Measurements from ENCODE around the gene TFDP1. TPM values are rescaled to one million over a fixed set of nuclear protein-coding genes. Genes with fewer than 3 reads are reported as not detected.
A peak's percentile ranks its signal among the peaks of the same experiment; 100 is the strongest.
"Not testable (repeated sequence)": the region's sequence is repeated elsewhere in the genome, so short reads cannot be mapped to it uniquely, and the experiment has no call there.

Gene TFDP1
- polyA plus RNA-seq, 3 donors from 2014 or later: 25.2 to 39.3 (median 33.7) TPM

DNA sequence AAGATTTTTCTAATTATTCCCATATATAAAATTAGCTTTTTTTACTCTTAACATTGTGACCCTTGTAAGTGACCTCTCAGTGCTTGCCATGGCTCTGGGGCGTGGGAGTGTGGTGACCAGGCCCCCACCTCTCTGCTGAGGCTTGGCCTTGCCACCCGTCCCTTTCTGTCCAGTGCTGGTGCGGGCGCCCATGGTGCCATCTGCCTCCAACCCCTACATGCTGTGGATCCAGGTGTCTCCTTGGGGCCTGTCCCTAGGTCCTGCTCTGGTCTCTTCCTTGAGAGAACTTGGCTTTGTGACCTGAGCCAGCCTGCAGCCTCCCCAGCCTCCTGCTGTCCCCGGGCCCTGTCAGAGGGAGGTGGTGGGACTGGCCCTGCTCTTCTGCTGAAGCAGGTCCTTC lies 27.4 kb downstream of the TFDP1 start:
- Mint-ChIP-seq H3K27me3 (ENCODE audit: low read depth in 3 of 3) (peaks cover 0 to 16% (median 6%) of the 10 kb centered on the region in 3 donors), H3K36me3 (peaks cover 0 to 4% (median 0%) of the 10 kb centered on the region in 3 donors), H3K9me3 (peaks cover 0 to 2% (median 0%) of the 10 kb centered on the region in 6 donors), H3K27ac (peak overlapping the region in 3 of 6 donors; percentile 21 to 62 (median 44)), H3K4me3 (no peak overlapping the region), H3K4me1 (peaks cover 19 to 22% of the 10 kb centered on the region in 2 donors)
- DNase-seq: no peak

DNA sequence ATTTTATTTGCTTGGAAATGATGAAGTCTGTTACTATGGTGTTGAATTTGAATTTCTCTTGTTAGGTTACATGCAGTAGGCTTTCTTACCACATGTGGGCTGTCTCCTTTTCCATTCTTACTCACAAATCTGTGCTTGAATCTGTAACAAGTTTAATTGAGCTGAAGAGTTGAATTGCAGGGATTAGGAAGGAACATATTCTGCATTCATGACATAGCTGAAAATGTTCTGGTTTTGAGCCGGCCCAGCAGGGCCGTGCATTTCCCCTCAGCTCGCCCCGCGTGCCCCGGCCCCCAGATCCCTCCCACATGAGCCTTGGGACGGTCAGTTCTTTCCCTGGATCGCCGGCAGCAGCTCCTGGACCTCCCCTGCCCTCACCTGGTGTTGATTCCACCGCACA lies 28.1 kb downstream of the TFDP1 start:
- Mint-ChIP-seq H3K27ac (no peak overlapping the region), H3K9me3 (peaks cover 0 to 2% (median 0%) of the 10 kb centered on the region in 6 donors), H3K4me3 (no peak overlapping the region), H3K36me3 (peaks cover 0 to 4% (median 0%) of the 10 kb centered on the region in 3 donors), H3K4me1 (peaks cover 12 to 16% of the 10 kb centered on the region in 2 donors), H3K27me3 (ENCODE audit: low read depth in 3 of 3) (peaks cover 0 to 10% (median 2%) of the 10 kb centered on the region in 3 donors)
- no peak for DNase-seq

DNA sequence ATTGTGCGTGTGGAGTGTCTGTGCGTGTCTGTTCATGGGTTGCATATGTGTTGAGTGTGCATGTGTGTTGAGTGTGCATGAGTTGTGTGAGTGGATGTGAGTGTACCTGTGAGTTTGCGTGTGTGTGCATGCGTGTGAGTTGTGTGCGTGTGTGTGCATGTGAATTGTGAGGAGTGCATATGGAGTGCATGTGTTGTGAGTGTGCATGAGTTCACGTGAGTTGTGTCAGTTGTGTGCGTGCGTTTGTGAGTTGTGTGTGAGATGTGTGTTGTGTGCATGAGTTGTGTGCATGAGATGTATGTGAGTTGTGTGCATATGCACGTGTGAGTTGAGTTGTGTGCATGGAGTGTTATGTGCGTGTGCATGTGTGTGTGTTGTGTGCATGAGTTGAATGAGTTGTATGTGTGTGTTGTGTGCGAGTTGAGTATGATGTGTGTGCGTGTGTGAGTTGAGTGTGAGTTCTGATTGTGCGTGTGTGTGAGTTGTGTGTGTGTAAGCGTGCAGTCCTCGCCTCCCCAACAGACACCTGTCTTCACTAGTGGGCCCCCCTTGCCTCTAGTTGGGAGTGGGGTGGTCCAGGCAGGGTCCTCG lies 29.3 kb downstream of the TFDP1 start:
- H3K4me1 Mint-ChIP-seq: peaks cover 0 to 5% of the 10 kb centered on the region in 2 donors
- H3K36me3 Mint-ChIP-seq: peaks cover 0 to 4% (median 0%) of the 10 kb centered on the region in 3 donors
- H3K27me3 Mint-ChIP-seq (ENCODE audit: low read depth in 3 of 3): peaks cover 0 to 5% (median 2%) of the 10 kb centered on the region in 3 donors
- H3K9me3 Mint-ChIP-seq: peaks cover 0 to 2% (median 0%) of the 10 kb centered on the region in 6 donors
- H3K4me3 Mint-ChIP-seq: no peak overlapping the region
- DNase-seq: no peak
- H3K27ac Mint-ChIP-seq: no peak overlapping the region

DNA sequence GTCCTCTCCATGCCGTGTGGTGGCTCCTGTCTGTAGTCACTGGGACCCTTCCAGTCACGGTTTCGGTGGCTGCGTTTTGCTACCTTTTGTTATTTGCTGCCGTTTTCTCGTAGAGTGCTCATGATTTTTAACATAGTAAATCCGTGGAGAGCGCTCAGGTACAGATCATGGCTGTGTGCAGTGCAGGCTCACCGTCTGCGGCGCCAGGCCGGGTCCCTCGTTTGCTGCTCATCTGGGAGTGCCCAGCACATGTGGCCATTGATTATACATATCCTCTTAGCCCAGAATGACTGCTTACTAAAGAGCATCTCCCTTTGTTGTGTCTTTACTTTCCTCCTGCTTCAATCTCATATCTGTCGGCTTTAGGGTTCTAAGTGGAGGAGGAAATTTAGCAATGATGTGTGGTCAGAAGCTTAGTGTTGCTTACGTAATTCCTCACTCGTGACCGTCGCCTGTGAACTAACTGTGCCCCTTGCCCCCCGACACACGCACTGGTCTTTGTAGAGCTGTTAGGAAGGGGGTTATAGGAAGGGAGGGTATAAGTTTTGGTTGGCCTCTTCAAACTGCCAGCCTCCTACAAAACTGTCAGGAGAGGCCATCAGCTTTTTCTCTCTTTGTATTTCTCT lies 31.8 kb downstream of the TFDP1 start:
- Mint-ChIP-seq H3K4me3 (no peak overlapping the region), H3K27me3 (ENCODE audit: low read depth in 3 of 3) (peaks cover 0 to 3% (median 0%) of the 10 kb centered on the region in 3 donors), H3K4me1 (peaks cover 0 to 2% of the 10 kb centered on the region in 2 donors)

DNA sequence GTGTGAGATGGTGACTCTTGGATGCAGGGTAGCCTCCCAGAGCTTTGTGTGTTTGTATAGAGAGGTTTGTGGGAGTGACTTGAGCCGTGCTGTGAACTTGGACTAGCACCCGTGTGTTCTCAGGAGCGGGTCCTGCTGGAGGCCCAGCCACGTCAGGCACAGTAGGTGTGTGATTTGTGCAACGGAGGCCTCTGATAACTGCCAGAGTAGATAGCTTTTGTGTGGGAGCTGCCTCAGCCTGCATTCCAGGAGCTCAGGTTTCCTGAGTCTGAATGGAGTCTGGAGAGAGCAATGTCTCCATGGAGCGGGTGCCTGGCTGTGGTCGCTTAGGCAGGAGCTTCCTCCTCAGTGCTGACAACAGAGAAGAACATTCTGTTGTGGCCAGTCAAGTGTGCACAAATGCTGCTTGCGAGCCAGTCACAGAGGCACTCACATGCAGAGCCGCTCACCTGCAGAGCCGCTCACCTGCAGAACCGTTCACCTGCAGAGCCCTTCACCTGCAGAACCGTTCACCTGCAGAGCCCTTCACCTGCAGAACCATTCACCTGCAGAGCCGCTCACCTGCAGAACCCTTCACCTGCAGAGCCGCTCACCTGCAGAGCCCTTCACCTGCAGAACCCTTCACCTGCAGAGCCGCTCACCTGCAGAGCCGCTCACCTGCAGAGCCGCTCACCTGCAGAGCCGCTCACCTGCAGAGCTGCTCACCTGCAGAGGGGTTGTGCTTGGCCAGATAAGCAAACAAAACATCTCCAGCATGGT lies 32.6 kb downstream of the TFDP1 start:
- Mint-ChIP-seq H3K4me3 (no peak overlapping the region), H3K27ac (peak overlapping the region in 1 of 6 donors; percentile 44), H3K9me3 (no peaks in the 10 kb centered on the region), H3K4me1 (peaks cover 0 to 2% of the 10 kb centered on the region in 2 donors), H3K27me3 (ENCODE audit: low read depth in 3 of 3) (peaks cover 0 to 3% (median 0%) of the 10 kb centered on the region in 3 donors), H3K36me3 (no peaks in the 10 kb centered on the region)
- DNase-seq: no peak

More for the DNA sequence above, 31.8 kb downstream of the TFDP1 start:
- Mint-ChIP-seq H3K36me3 (no peaks in the 10 kb centered on the region), H3K9me3 (no peaks in the 10 kb centered on the region), H3K27ac (peak overlapping the region in 2 of 6 donors; percentile 44 to 72)
- no peak for DNase-seq

DNA sequence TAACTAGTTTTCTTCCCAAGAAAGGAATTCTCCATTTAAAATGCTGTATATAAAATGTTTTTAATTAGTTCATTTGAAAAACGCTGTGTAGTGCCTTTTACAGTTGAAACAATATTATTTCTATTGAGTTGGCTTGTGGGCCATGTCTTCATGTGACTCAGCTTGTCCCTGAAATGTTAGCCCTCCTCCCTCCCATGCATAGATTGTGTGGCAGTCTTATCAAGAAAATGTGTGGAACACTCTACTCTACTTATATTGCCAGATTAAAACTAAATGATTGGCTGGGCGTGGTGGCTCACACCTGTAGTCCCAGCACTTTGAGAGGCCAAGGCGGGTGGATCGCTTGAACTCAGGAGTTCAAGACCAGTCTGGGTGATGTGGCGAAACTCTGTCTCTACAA lies 33.4 kb downstream of the TFDP1 start:
- no peak for DNase-seq
- Mint-ChIP-seq H3K4me3 (no peak overlapping the region), H3K9me3 (no peaks in the 10 kb centered on the region), H3K27ac (peak overlapping the region in 1 of 6 donors; percentile 17), H3K27me3 (ENCODE audit: low read depth in 3 of 3) (peaks cover 0 to 3% (median 0%) of the 10 kb centered on the region in 3 donors), H3K4me1 (peaks cover 0 to 2% of the 10 kb centered on the region in 2 donors), H3K36me3 (no peaks in the 10 kb centered on the region)

DNA sequence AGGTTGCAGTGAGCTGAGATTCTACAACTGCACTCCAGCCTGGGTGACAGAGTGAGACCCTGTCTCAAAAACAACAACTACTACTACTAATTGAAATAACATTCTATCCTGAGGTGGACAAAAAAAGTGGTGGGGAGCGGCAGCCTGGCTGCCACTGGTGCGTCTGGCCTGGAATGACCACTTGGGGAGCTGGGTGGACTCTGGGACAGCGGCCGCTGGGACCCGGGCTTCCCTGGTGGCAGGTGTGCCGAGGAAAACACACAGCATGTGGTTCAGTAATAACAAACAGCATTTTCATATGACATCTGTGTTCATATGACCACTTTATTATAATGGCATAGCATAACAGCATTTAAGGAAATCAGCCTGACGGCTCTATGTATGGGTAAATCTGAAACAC lies 33.9 kb downstream of the TFDP1 start:
- H3K4me3 Mint-ChIP-seq: no peak overlapping the region
- no peak for DNase-seq
- peak overlapping the region in 1 of 6 donors; percentile 17 for H3K27ac Mint-ChIP-seq
- H3K27me3 Mint-ChIP-seq (ENCODE audit: low read depth in 3 of 3): peaks cover 0 to 3% (median 0%) of the 10 kb centered on the region in 3 donors
- H3K4me1 Mint-ChIP-seq: peaks cover 0 to 2% of the 10 kb centered on the region in 2 donors
- no peaks in the 10 kb centered on the region for H3K9me3 Mint-ChIP-seq
- no peaks in the 10 kb centered on the region for H3K36me3 Mint-ChIP-seq

DNA sequence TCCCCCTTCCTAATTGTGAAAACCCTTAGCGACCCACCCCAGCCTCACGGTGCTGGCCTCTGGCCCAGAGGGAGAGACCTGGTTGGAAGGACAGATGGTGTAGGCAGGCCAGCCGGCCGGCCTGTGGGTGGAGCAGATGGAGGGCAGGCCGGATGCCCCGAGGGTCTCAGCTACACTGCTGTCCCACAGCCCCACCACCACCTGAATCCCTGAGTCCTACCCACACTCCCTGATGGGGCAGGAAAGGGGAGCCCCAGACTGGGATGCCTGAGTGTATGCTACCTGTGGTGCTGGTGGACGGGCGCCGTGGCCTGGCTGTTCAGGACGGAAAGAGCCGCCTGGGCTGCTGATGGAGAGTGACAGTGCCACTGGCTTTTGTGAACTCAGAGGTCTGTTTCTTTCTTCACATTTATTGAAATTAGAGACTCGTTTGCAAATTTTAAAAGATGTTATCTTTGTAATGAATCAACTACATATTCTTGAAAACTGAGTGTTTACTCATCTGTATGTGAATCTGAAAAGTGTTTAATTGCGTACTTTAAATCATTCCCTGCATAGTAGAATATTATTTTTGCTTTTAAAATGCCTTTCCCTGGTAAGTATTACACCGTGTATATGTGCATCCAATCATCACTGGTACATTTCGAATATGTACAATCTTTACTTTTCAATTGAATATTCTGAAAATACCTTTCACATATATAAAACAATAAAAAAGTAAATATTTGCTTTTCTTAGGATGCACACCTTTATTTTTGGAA lies 35.7 kb downstream of the TFDP1 start:
- no peak for DNase-seq
- Mint-ChIP-seq H3K4me1 (peaks cover 0 to 2% of the 10 kb centered on the region in 2 donors), H3K9me3 (no peaks in the 10 kb centered on the region), H3K4me3 (no peak overlapping the region), H3K27me3 (ENCODE audit: low read depth in 3 of 3) (peaks cover 0 to 6% (median 0%) of the 10 kb centered on the region in 3 donors), H3K36me3 (peaks cover 0 to 4% (median 3%) of the 10 kb centered on the region in 3 donors), H3K27ac (no peak overlapping the region)

DNA sequence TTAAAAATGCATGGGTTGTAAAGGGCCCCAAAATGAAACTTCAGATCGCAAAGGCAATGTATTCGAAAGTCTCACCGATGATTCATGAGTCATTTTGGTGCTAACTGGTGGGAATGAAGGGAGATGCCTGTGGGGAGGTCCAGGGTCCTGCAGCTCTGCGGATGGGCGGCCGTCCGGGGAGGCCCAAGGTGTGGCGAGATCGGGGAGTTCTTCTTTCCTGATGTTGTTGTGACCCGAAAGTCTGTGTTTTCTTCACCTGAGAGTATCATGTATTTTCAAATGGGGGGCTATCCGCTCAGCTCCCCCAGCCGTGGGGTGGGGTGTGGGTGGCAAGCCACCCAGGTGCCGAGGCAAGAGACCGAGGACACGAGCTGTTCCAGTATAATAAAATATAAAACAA lies 36.5 kb downstream of the TFDP1 start:
- peaks cover 0 to 4% (median 3%) of the 10 kb centered on the region in 3 donors for H3K36me3 Mint-ChIP-seq
- peaks cover 0 to 2% of the 10 kb centered on the region in 2 donors for H3K4me1 Mint-ChIP-seq
- H3K27ac Mint-ChIP-seq: peak overlapping the region in 1 of 6 donors; percentile 51
- no peak for DNase-seq
- H3K27me3 Mint-ChIP-seq (ENCODE audit: low read depth in 3 of 3): peaks cover 0 to 5% (median 0%) of the 10 kb centered on the region in 3 donors
- no peaks in the 10 kb centered on the region for H3K9me3 Mint-ChIP-seq
- H3K4me3 Mint-ChIP-seq: no peak overlapping the region

DNA sequence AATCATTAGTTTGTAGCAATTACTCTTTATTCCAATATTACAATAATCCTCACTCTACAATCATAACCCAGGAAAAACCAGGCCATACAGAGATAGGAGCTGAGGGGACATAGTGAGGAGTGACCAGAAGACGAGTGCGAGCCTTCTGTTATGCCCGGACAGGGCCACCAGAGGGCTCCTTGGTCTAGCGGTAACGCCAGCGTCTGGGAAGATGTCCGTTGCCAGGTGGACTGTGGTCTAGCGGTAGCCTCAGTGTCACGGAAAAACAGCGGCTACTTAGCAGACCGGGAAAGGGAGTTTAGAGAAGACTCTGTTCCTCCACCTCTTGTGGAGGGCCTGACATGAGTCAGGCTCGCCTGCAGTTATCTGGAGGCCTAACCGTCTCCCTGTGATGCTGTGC lies 36.9 kb downstream of the TFDP1 start:
- H3K27me3 Mint-ChIP-seq (ENCODE audit: low read depth in 3 of 3); H3K27ac Mint-ChIP-seq; H3K4me1 Mint-ChIP-seq; H3K36me3 Mint-ChIP-seq; DNase-seq; H3K4me3 Mint-ChIP-seq; H3K9me3 Mint-ChIP-seq: not testable (repeated sequence)

DNA sequence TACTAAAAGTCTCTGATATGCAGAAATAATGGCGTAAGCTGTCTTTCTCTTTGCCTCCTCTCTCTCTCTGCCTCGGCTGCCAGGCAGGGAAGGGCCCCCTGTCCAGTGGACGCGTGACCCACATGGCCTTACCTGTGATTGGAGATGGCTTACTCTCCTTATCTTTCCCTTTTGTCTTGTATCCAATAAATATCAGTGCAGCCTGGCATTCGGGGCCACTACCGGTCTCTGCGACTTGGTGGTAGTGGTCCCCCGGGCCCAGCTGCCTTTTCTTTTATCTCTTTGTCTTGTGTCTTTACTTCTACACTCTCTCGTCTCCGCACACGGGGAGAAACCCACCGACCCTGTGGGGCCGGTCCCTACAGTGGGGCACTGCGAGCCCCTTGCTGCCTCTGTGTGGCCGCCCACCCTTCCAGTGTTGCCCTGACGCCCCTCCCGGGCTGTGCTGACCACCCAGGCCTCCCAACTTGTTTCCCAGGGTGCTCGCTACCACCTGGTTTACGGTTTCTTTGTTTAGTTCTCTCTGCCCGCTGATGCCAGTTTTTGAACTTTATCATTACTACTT lies 37.5 kb downstream of the TFDP1 start:
- not testable (repeated sequence) for H3K4me1 Mint-ChIP-seq; H3K27me3 Mint-ChIP-seq (ENCODE audit: low read depth in 3 of 3); H3K36me3 Mint-ChIP-seq; H3K4me3 Mint-ChIP-seq; DNase-seq; H3K9me3 Mint-ChIP-seq
- H3K27ac Mint-ChIP-seq: peak overlapping the region in 3 of 6 donors; percentile 7 to 67 (median 36)

DNA sequence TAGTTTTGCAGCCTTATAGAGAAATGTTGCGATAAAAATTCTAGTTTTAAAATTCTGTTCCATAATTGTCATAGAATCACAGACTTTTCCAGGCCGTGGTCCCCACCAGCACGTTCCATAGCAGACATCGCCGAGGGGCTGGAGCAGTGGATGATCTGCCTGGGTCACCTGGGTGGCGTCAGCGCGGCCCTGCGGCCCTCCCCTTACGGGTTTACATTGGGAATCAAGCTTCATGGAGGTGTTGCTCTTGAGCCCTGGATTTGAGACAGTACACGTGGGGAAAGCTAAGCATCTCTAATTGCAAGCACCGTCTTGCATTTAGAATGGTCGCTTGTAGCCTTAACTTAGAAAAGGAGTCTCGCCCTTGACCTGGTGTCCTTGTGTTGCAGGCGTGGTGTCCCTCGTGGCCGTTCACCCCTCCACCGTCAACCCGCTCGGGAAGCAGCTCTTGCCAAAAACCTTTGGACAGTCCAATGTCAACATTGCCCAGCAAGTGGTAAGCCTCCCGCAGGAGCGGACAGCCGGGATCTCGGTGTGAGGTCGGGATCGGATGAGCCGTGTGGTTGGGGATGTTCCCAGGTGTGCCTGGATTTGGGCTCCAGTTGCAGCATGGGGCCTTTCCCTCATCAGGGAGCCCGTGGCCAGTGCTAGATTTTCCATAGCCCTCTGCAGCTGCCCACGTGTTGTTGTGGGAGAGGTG lies 38.4 kb downstream of the TFDP1 start:
- H3K27ac Mint-ChIP-seq: no peak overlapping the region
- H3K27me3 Mint-ChIP-seq (ENCODE audit: low read depth in 3 of 3): peaks cover 0 to 6% (median 0%) of the 10 kb centered on the region in 3 donors
- H3K36me3 Mint-ChIP-seq: peaks cover 0 to 4% (median 3%) of the 10 kb centered on the region in 3 donors
- no peaks in the 10 kb centered on the region for H3K4me1 Mint-ChIP-seq
- no peaks in the 10 kb centered on the region for H3K9me3 Mint-ChIP-seq
- DNase-seq: no peak
- no peak overlapping the region for H3K4me3 Mint-ChIP-seq
